Fibroblast of gingiva (primary cell): ENCODE data around the gene NOTCH2.

Experiments used
- DNase-seq: peaks from one replicate; pipeline ENCODE4 v3.0.0-alpha.2; 2011; ENCODE audit warnings: low read depth

Gene NOTCH2

DNA sequence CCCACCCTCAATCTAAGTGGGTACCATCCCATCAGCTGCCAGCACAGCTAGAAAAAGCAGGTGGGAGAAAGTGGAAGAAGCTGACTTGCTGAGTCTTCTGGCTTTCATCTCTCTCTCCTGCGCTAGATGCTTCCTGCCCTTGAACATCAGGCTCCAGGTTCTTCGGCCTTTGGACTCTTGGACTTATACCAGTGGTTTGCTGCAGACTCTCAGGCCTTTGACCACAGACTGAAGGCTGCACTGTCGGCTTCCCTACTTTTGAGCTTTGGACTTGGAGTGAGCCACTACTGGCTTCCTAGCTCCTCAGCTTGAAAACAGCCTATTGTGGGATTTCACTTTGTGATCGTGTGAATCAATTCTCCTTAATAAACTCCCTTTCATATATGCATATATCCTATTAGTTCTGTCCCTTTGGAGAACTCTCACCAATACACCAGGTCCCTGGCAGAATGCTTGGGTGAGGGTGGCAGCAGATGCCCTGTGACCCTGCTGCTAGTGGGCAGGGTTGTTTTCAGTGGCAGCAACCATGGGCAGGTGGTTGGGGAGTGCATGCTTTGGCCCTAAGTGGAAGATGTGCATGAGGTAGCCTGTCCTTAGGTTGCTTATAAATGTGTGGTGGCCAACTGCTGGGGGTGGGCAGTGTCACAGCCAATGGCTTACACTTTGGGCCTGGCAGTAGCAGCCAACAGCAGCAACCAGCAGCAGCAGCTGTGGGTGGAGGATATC is 162.4 kb downstream of the NOTCH2 start:
- DNase-seq = no peak

DNA sequence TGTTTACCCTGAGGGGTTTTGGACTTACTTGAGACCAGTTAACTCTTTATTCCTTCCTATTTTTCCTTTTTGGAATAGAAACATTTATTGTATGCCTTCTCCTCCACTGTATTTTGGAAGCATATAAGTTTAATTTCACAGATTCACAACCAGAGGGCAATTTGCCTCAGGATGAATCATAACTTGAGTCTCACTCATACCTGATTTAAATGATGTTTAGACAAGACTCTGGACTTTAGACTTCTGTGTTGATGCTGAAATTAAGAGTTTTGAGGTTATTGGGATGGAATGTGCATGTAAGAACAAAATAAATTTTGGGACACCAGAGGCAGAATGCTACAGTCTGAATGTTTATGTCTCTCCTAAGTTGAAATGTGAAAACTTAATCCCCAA is 166.0 kb downstream of the NOTCH2 start:
- DNase-seq = no peak

GRCh38 chr1:119902775-119903442 is 166.6 kb downstream of the NOTCH2 start:
- no peak for DNase-seq

DNA sequence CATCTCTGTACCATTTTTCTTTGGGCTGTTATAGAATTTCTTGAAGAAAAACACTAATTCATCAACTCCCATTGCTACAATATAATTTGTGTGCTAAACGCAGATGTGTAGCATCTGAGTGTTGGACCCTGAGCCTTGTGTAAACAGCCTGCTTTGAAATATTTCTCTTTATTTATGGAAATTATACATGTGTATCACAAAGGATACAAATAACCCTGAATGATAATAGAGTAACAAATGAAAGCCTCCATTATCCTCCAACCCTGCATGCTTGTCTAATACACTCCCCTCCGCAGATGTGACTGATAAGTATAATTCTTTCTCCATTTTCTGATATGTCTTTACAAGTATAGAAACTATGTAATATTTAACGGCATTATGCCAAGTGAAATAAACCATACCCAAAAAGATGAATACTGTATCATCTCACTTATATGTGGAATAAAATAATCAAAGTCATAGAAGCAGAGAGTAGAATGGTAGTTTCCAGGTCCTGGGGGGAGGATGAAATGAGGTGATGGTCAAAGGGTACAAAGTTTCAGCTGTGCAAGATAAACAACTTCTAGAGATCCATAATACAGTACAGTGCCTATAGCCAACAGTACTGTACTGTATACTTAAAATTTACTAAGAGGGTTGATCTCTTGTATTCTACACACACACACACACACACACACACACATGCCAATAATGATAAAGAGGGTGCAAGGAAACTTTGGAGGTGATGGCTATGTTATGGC is 170.3 kb downstream of the NOTCH2 start:
- no peak for DNase-seq

DNA sequence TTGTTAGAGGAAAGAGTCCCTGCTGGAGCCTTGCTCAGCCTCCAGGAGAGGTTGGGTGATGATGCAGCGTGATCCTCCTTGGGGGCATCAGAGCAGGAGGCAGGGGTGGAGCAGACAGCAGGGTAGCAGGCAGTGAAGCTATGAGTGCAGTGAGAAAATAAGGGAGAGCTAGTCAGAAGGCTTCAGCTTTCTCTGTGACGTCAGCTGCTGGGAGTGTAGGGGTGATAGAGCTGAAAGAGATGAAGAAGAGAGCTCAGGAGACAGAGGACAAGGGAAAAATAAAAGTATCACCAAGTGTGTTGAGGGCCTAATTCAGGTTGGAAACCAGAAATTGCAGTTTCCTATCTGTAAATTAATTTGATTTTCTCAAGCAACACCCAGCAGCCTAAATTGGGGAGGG is 170.9 kb downstream of the NOTCH2 start:
- DNase-seq = no peak

DNA sequence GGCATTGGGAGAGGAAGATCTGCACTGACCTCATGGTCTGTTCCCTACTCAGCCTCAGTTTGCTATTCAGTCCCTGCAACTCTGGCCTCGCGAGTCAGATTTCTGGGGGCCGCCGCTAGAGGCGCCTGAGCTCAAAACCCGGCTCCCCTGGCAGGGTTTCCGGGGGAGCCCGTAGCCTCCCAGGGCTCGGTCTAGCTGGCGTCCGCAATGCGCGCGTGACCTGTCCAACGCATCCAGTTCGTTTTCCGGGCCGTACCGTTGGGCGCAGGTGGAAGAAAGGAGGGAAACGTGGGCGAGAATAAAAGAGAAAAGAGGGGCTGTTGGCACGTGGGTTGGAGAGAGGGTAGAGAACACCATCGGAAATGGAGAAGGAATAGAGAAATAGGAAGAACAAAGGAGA is 173.2 kb downstream of the NOTCH2 start, which contains the start of gene ADAM30:
Gene ADAM30, minus strand, starts transcription at position 213 of the 400 bp plus-strand sequence. Its CDS starts 179 bp downstream, at position 34.
- no peak for DNase-seq

GRCh38 chr1:119895102-119895501 is 174.4 kb downstream of the NOTCH2 start:
- DNase-seq = no peak

GRCh38 chr1:119893827-119894700 is 175.4 kb downstream of the NOTCH2 start:
- DNase-seq = no peak

GRCh38 chr1:119893238-119893791 is 176.1 kb downstream of the NOTCH2 start:
- DNase-seq = no peak

- no peak for DNase-seq
Measured at GRCh38 chr1:119891386-119891785, 178.1 kb downstream of the NOTCH2 start.

- DNase-seq = no peak
Measured at GRCh38 chr1:119888476-119888875, 181.0 kb downstream of the NOTCH2 start.

DNA sequence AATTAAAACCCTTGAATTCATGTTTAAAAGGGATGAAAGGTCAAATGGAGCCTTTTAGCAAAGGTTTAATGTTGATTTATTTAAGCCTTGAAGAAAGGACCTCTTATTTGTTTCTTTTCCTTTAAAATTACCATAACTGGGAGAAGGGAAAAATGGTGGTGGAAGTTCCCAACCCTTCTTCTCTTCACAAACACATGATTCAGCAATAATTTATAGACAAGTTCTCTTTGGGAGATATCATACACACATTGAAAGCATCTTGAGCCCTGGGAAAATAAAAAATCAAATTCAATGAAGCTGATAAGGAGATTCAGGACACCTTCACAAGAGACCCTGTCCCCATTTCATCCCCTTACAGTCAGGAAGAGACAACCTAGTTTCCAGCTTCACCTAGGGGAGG is 182.0 kb downstream of the NOTCH2 start:
- no peak for DNase-seq

- DNase-seq = peak; percentile 25
Measured at GRCh38 chr1:119885903-119886783, 183.3 kb downstream of the NOTCH2 start.

DNA sequence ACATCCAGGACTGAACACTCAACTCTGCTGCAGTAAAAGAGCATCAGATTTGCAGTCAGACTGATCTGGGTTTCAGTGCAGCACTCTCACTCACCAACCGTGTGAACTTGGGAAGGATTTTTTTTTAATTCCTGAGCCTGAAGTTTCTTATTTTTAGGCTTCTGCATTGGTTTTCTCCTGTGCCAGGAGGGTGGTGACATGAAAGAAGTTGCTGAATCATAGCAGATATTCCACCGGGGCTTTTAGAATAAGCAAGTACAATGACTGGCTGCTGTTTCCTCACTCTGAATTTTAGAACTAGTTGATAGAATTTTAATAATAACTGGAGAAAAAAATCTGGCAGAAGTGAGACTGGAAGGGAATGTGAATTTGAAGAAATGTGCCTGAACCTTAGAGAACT is 184.8 kb downstream of the NOTCH2 start:
- peak; percentile 55 for DNase-seq

DNA sequence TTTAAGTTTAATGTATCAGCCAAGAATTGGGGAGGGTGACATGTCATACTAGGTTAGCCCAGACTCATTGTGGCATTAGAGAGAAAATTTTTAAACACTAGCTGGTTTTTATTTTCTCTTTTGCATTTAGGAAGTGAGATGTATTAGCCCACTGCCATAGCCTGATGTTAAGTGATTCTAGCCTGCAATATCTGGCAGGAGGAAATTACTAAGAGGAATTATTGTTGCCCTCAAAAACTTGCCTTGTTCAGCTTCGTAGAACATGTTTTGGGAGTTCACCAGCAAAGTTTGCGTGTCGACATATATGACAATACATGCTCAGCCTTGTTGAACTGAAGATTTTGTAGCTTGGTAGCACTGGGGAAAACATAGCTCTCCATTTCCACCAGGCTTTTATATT is 185.6 kb downstream of the NOTCH2 start:
- DNase-seq = no peak

GRCh38 chr1:119882132-119883049 is 187.1 kb downstream of the NOTCH2 start:
- peak; percentile 52 for DNase-seq

- DNase-seq = no peak
Measured at GRCh38 chr1:119879510-119880434, 189.7 kb downstream of the NOTCH2 start.

GRCh38 chr1:119878171-119878570 is 191.3 kb downstream of the NOTCH2 start:
- no peak for DNase-seq
